H9 (cell line): Measurements from ENCODE around the gene SRL. TPM values are rescaled to one million over a fixed set of nuclear protein-coding genes. Genes with fewer than 3 reads are reported as not detected.
A peak's percentile ranks its signal among the peaks of the same experiment; 100 is the strongest.

ENCODE experiments used
- DNase-seq: peaks from one replicate; pipeline ENCODE4 v3.0.0-alpha.2; 2017
- H2AFZ ChIP-seq: one replicate; pipeline ENCODE4 v1.6.1; 2013; ENCODE audit warnings: mild to moderate bottlenecking, low read length, control low read depth, moderate library complexity
- H2AK5ac ChIP-seq: 2 replicates; pipeline ENCODE4 v1.6.1; 2013; ENCODE audit warnings: low read length, control low read depth, mixed read lengths; ENCODE audit not compliant: insufficient read length
- H2BK120ac ChIP-seq: one replicate; pipeline ENCODE4 v1.6.1; 2013; ENCODE audit warnings: low read depth, mild to moderate bottlenecking, low read length, control low read depth, inconsistent platforms; ENCODE audit not compliant: poor library complexity, severe bottlenecking
- H2BK12ac ChIP-seq: 2 replicates; pipeline ENCODE4 v1.6.1; 2013; ENCODE audit warnings: low read length, control low read depth, mixed read lengths, low read depth; ENCODE audit not compliant: insufficient read length
- H2BK15ac ChIP-seq: 2 replicates; pipeline ENCODE4 v1.6.1; 2013; ENCODE audit warnings: low read depth, low read length, control low read depth
- H2BK20ac ChIP-seq: one replicate; pipeline ENCODE4 v1.6.1; 2013; ENCODE audit warnings: low read depth, mild to moderate bottlenecking, low read length, control low read depth, inconsistent platforms; ENCODE audit not compliant: poor library complexity, severe bottlenecking
- H2BK5ac ChIP-seq: 2 replicates; pipeline ENCODE4 v1.6.1; 2013; ENCODE audit warnings: low read length, control low read depth, mixed read lengths; ENCODE audit not compliant: insufficient read length
- H3K14ac ChIP-seq: 2 replicates; pipeline ENCODE4 v1.6.1; 2013; ENCODE audit warnings: low read length, control low read depth; ENCODE audit not compliant: insufficient read depth
- H3K18ac ChIP-seq: 2 replicates; pipeline ENCODE4 v1.6.1; 2013; ENCODE audit warnings: low read depth, mild to moderate bottlenecking, mixed read lengths, low read length, control low read depth; ENCODE audit not compliant: insufficient read length
- H3K23ac ChIP-seq: 2 replicates; pipeline ENCODE4 v1.6.1; 2013; ENCODE audit warnings: low read length, control low read depth, mixed read lengths, low read depth; ENCODE audit not compliant: insufficient read length
- H3K23me2 ChIP-seq: 2 replicates; pipeline ENCODE4 v1.6.1; 2013; ENCODE audit warnings: low read depth, mild to moderate bottlenecking, mixed read lengths, low read length, control low read depth; ENCODE audit not compliant: insufficient read length, poor library complexity, severe bottlenecking
- H3K27ac ChIP-seq: 2 replicates; pipeline ENCODE4 v1.5.1; 2013; ENCODE audit warnings: low read length, control low read depth, mixed read lengths, low read depth; ENCODE audit not compliant: insufficient read length
- H3K27me3 ChIP-seq: 2 replicates; pipeline ENCODE4 v1.6.1; 2013; ENCODE audit warnings: low read length, control low read depth, inconsistent platforms; ENCODE audit not compliant: insufficient read depth
- H3K4ac ChIP-seq: 2 replicates; pipeline ENCODE4 v1.6.1; 2013; ENCODE audit warnings: low read depth, mild to moderate bottlenecking, control low read depth, inconsistent platforms, low read length, moderate library complexity
- H3K4me1 ChIP-seq: 2 replicates; pipeline ENCODE4 v1.6.1; 2013; ENCODE audit warnings: low read length, control low read depth, inconsistent platforms; ENCODE audit not compliant: insufficient read depth
- H3K4me2 ChIP-seq: 2 replicates; pipeline ENCODE4 v1.6.1; 2013; ENCODE audit warnings: low read length, control low read depth, mixed read lengths; ENCODE audit not compliant: insufficient read length, insufficient read depth
- H3K56ac ChIP-seq: 2 replicates; pipeline ENCODE4 v1.6.1; 2013; ENCODE audit warnings: low read depth, mild to moderate bottlenecking, mixed read lengths, low read length, control low read depth; ENCODE audit not compliant: insufficient read length
- H3K79me1 ChIP-seq: 2 replicates; pipeline ENCODE4 v1.6.1; 2013; ENCODE audit warnings: low read depth, mild to moderate bottlenecking, moderate library complexity, low read length, control low read depth, inconsistent platforms; ENCODE audit not compliant: insufficient read depth, poor library complexity, severe bottlenecking
- H3K79me2 ChIP-seq: 2 replicates; pipeline ENCODE4 v1.6.1; 2013; ENCODE audit warnings: low read length, control low read depth, inconsistent platforms; ENCODE audit not compliant: insufficient read depth
- H3K9ac ChIP-seq: 2 replicates; pipeline ENCODE4 v1.6.1; 2013; ENCODE audit warnings: low read length, control low read depth, mixed read lengths; ENCODE audit not compliant: insufficient read length; ENCODE audit errors: extremely low read depth
- H3K9me3 ChIP-seq: one replicate; pipeline ENCODE4 v1.6.1; 2013; ENCODE audit warnings: low read depth, low read length, inconsistent platforms; ENCODE audit not compliant: control insufficient read depth
- H3T11ph ChIP-seq: one replicate; pipeline ENCODE4 v1.6.1; 2013; ENCODE audit warnings: mild to moderate bottlenecking, low read length, control low read depth, inconsistent platforms
- H4K20me1 ChIP-seq: one replicate; pipeline ENCODE4 v1.6.1; 2013; ENCODE audit not compliant: control insufficient read depth, insufficient read length, insufficient read depth
- H4K5ac ChIP-seq: 2 replicates; pipeline ENCODE4 v1.6.1; 2013; ENCODE audit warnings: low read depth, mild to moderate bottlenecking, mixed read lengths, low read length, control low read depth; ENCODE audit not compliant: insufficient read length
- H4K8ac ChIP-seq: replicated peaks from 2 replicates; pipeline ENCODE4 v1.6.1; 2013; ENCODE audit warnings: low read length, control low read depth, mixed read lengths, low read depth; ENCODE audit not compliant: insufficient read length
- H4K91ac ChIP-seq: 2 replicates; pipeline ENCODE4 v1.6.1; 2013; ENCODE audit warnings: low read depth, mild to moderate bottlenecking, moderate library complexity, mixed read lengths, low read length, control low read depth; ENCODE audit not compliant: insufficient read length
- H3K27ac Mint-ChIP-seq, 3 experiments: 2 replicates in 2 of 3; 3 replicates in 1 of 3; pipeline ENCODE4 v1.8.0; 2020 to 2021; ENCODE audit warnings: mixed read lengths in 3 of 3, mild to moderate bottlenecking in 1 of 3, moderate library complexity in 1 of 3
- H3K27me3 Mint-ChIP-seq: 2 replicates; pipeline ENCODE4 v1.8.0; 2021; ENCODE audit warnings: low read depth, mild to moderate bottlenecking, moderate library complexity, mixed read lengths
- H3K36me3 Mint-ChIP-seq, 3 experiments: 2 replicates in 2 of 3; 3 replicates in 1 of 3; pipeline ENCODE4 v1.8.0; 2020 to 2021; ENCODE audit warnings: low read depth in 3 of 3, mixed read lengths in 3 of 3; ENCODE audit not compliant: insufficient read depth in 1 of 3
- H3K4me1 Mint-ChIP-seq, 2 experiments: 2 replicates each; pipeline ENCODE4 v1.8.0; 2020; ENCODE audit warnings: mixed read lengths in 2 of 2
- H3K4me3 Mint-ChIP-seq, 2 experiments: 2 replicates in 1 of 2; 3 replicates in 1 of 2; pipeline ENCODE4 v1.8.0; 2020 to 2021; ENCODE audit warnings: mild to moderate bottlenecking in 2 of 2, mixed read lengths in 2 of 2, moderate library complexity in 1 of 2
- H3K9me3 Mint-ChIP-seq, 2 experiments: 2 replicates in 1 of 2; 3 replicates in 1 of 2; pipeline ENCODE4 v1.8.0; 2020; ENCODE audit warnings: mild to moderate bottlenecking in 2 of 2, mixed read lengths in 2 of 2, moderate library complexity in 1 of 2
- CTCF ChIP-seq: fragments of 200-600 bp; sonication (generic); conservative IDR thresholded peaks from 3 replicates; pipeline ENCODE4 v1.8.0; 2021; ENCODE audit warnings: antibody characterized with exemption, mild to moderate bottlenecking
- WGBS: extraction: QIAGEN DNeasy Blood & Tissue Kit; methylation state at CpG from one replicate; pipeline ENCODE4 v1.1.7; 2013; ENCODE audit warnings: missing lambda C conversion rate, low lambda C conversion rate, mixed read lengths; ENCODE audit not compliant: insufficient read length; ENCODE audit errors: extremely low coverage; 5-methylcytosine and 5-hydroxymethylcytosine counted together
- total RNA-seq: library from RNA; stranded (reverse); gene quantifications from 2 replicates; pipeline ENCODE4 v1.2.1, GENCODE V29; 2021

The SRL gene
- total RNA-seq, 1 experiment from 2014 or later = not detected

DNA sequence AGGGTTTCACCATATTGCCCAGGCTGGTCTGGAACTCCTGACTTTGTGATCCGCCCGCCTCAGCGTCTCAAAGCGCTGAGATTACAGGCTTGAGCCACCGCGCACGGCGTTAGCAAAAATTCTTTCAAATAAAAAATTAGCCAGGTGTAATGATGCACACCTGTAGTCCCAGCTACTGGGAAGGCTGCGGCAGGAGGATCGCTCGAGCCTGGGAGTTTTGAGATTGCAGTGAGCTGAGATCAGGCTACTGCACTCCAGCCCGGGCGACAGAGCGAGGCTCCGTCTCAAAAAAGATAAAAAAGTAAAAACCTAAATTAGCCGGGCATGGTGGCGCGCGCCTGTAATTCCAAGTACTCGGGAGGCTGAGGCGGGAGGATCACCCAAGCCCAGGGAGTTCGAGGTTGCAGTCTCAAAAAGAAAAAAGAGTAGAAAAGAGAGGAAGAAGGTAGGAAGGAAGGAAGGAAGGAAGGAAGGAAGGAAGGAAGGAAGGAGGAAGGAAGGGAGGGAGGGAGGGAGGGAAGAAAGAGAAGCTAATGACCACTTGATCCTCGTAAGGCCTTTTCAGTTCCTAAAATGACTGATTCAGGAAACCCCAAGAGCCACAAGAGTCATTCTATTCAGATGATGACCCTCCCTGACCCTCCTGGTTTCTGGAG, 59.2 kb downstream of the SRL start:
- Histone ChIP-seq H2BK5ac (no peak overlapping the region), H3K9me3 (no peaks in the 10 kb centered on the region), H4K5ac (no peak overlapping the region), H4K20me1 (no peaks in the 10 kb centered on the region), H3K4ac (no peak overlapping the region; the same call in 1 of the 2 replicates), H3K23ac (no peak overlapping the region), H3K23me2 (peaks cover 8% of the 10 kb centered on the region), H3K27me3 (no peaks in the 10 kb centered on the region), H3T11ph (no peak overlapping the region), H3K9ac (no peak overlapping the region), H4K91ac (no peak overlapping the region), H2AFZ (no peak overlapping the region), H3K79me2 (no peaks in the 10 kb centered on the region), H3K79me1 (no peaks in the 10 kb centered on the region), H3K27ac (no peak overlapping the region), H2BK20ac (no peak overlapping the region), H4K8ac (no peak overlapping the region), H3K4me1 (no peaks in the 10 kb centered on the region; the same call in 1 of the 2 replicates), H3K14ac (no peak overlapping the region), H3K4me2 (peak overlapping the region; percentile 86), H2AK5ac (no peak overlapping the region), H3K56ac (no peak overlapping the region), H2BK12ac (no peak overlapping the region), H2BK15ac (no peak overlapping the region), H2BK120ac (peak overlapping the region; percentile 41), H3K18ac (no peak overlapping the region)
- DNase-seq = no peak
- Mint-ChIP-seq H3K9me3 (no peaks in the 10 kb centered on the region), H3K4me3 (peak overlapping the region; percentile 73 to 85), H3K36me3 (no peaks in the 10 kb centered on the region), H3K4me1 (peaks cover 4 to 6% of the 10 kb centered on the region in 2 experiments), H3K27me3 (peaks cover 11% of the 10 kb centered on the region), H3K27ac (peak overlapping the region in 2 of 3 experiments; percentile 61 to 64; a peak in 2 of 7 replicates)
- no CpG with 5 or more reads among the region's 23 CpGs for WGBS
- no peak for TF ChIP-seq CTCF
